HepG2 (cell line): ENCODE data around the gene NUBPL. TPM values are rescaled to one million over a fixed set of nuclear protein-coding genes. Genes with fewer than 3 reads are reported as not detected.

Experiments
- ATAC-seq: fragments of 200-7000 bp; cut with Tn5 transposase; 3 replicates; pipeline ENCODE4 v1.9.1; 2020; ENCODE audit warnings: mild to moderate bottlenecking, moderate library complexity
- BruUV-seq: library from RNA; stranded (reverse); fragments of 400-500 nt; replicated peaks from 2 replicates; lab custom pipeline; 2021; lab: Mats Ljungman, UMichigan
- CTCF ChIA-PET: fragments of 300-600 bp; formaldehyde crosslinking; extraction: SDS; loops from one replicate; lab custom pipeline; 2021; ENCODE audit warnings: low total read pairs, inconsistent platforms, low intra/inter-chr PET ratio; lab: Yijun Ruan, JAX
- POLR2A ChIA-PET: fragments of 350-600 bp; sonication (Branson Sonifier 250); formaldehyde crosslinking; loops from one replicate; lab custom pipeline; 2020; ENCODE audit warnings: antibody characterized with exemption, inconsistent platforms; lab: Yijun Ruan, JAX
- DNase-seq: peaks from one replicate; pipeline ENCODE4 v3.0.0-alpha.2; 2015; ENCODE audit warnings: low spot score
- FAIRE-seq: peaks from 3 replicates; lab custom pipeline; 2011; peaks lifted over from hg19 to GRCh38; lab: Jason Lieb, UNC
- H2AFZ ChIP-seq: one replicate; pipeline ENCODE4 v1.6.1; 2011; ENCODE audit warnings: low read length, inconsistent platforms
- H3K27ac ChIP-seq: fragments of 300-600 bp; 3 replicates; pipeline ENCODE4 v1.8.0; 2011; ENCODE audit warnings: mixed run types, mild to moderate bottlenecking, mixed read lengths, low read length, inconsistent platforms; ENCODE audit not compliant: insufficient read depth; ENCODE audit errors: extremely low read length
- H3K27me3 ChIP-seq, 2 experiments: fragments of 200-600 bp in 1 of 2; 2 replicates in 1 of 2; 3 replicates in 1 of 2; pipeline versions ENCODE4 v1.6.0 to v1.8.0; 2011; ENCODE audit warnings: low read length in 2 of 2, mild to moderate bottlenecking in 2 of 2, moderate library complexity in 2 of 2, inconsistent platforms in 1 of 2; ENCODE audit not compliant: insufficient read depth in 2 of 2, control insufficient read depth in 1 of 2
- H3K36me3 ChIP-seq, 2 experiments: fragments of 200-600 bp in 1 of 2; replicated peaks in 1 of 2; 2 replicates in 1 of 2; 3 replicates in 1 of 2; pipeline versions ENCODE4 v1.5.1 to v1.8.0; 2011; ENCODE audit warnings: low read length in 2 of 2, inconsistent platforms in 1 of 2; ENCODE audit not compliant: insufficient read depth in 2 of 2, control insufficient read depth in 1 of 2
- H3K4me1 ChIP-seq: 2 replicates; pipeline ENCODE4 v1.5.1; 2012; ENCODE audit warnings: low read length, inconsistent platforms; ENCODE audit not compliant: insufficient read depth
- H3K4me2 ChIP-seq: 2 replicates; pipeline ENCODE4 v1.6.0; 2011; ENCODE audit warnings: low read depth, low read length, inconsistent platforms
- H3K4me3 ChIP-seq, 3 experiments: fragments of 200-600 bp in 1 of 3; sonication (generic), shearing (Covaris generic) in 1 of 3; replicated peaks in 1 of 3; 2 replicates each; pipeline ENCODE4 v1.5.1; 2011 to 2016; ENCODE audit warnings: low read length in 3 of 3, inconsistent platforms in 2 of 3, low read depth in 2 of 3, mild to moderate bottlenecking in 2 of 3, control low read depth in 1 of 3, mixed read lengths in 1 of 3; ENCODE audit not compliant: insufficient read depth in 1 of 3
- H3K79me2 ChIP-seq: one replicate; pipeline ENCODE4 v1.6.1; 2011; ENCODE audit warnings: low read length, inconsistent platforms; ENCODE audit not compliant: insufficient read depth
- H3K9ac ChIP-seq: 2 replicates; pipeline ENCODE4 v1.6.0; 2011; ENCODE audit warnings: mild to moderate bottlenecking, low read depth, low read length, inconsistent platforms; ENCODE audit not compliant: insufficient read depth
- H3K9me3 ChIP-seq: 2 replicates; pipeline ENCODE4 v1.5.1; 2012; ENCODE audit warnings: mild to moderate bottlenecking, low read length
- H4K20me1 ChIP-seq: 2 replicates; pipeline ENCODE4 v1.6.0; 2011; ENCODE audit warnings: inconsistent platforms, mild to moderate bottlenecking, low read length, moderate library complexity; ENCODE audit not compliant: insufficient read depth
- ARHGAP35 ChIP-seq: sonication (generic); formaldehyde crosslinking; IDR thresholded peaks from 2 replicates; pipeline ENCODE4 v1.9.0; 2022; ENCODE audit warnings: mild to moderate bottlenecking, inconsistent platforms, moderate library complexity, missing genetic modification reagents, borderline replicate concordance
- EED ChIP-seq: sonication (generic); formaldehyde crosslinking; IDR thresholded peaks from 2 replicates; pipeline ENCODE4 v1.5.0; 2020; ENCODE audit warnings: mild to moderate bottlenecking, missing genetic modification reagents
- ISX ChIP-seq: sonication (generic); formaldehyde crosslinking; conservative IDR thresholded peaks from 2 replicates; pipeline ENCODE4 v1.5.0; 2020; ENCODE audit warnings: missing genetic modification reagents
- ZFY ChIP-seq: sonication (generic); formaldehyde crosslinking; IDR thresholded peaks from 2 replicates; pipeline ENCODE4 v1.4.0; 2020; ENCODE audit warnings: missing genetic modification reagents
- ZMAT5 ChIP-seq: sonication (generic); formaldehyde crosslinking; IDR thresholded peaks from 2 replicates; pipeline ENCODE4 v1.5.0; 2020; ENCODE audit warnings: mild to moderate bottlenecking, low read depth, missing genetic modification reagents, borderline replicate concordance
- ZNF17 ChIP-seq: sonication (generic); formaldehyde crosslinking; IDR thresholded peaks from 2 replicates; pipeline ENCODE4 v1.5.0; 2020; ENCODE audit warnings: mild to moderate bottlenecking, missing genetic modification reagents
- WGBS: methylation state at CpG from one replicate; pipeline ENCODE4 v1.1.6; 2017; ENCODE audit warnings: low lambda C conversion rate; 5-methylcytosine and 5-hydroxymethylcytosine counted together
- in situ Hi-C: cut with HindIII; loops from 2 replicates; pipeline ENCODE4 v1.10.0; 2017; ENCODE audit warnings: low pct_unique_long_range_greater_than_20kb; ENCODE audit not compliant: extremely low pct_ligation_motif_present
- intact Hi-C: fragments of 100-400 bp; cut with micrococcal nuclease; formaldehyde crosslinking; loops from one replicate; pipeline ENCODE4 v1.10.0; 2022; ENCODE audit not compliant: unreplicated experiment
- polyA plus RNA-seq, 8 experiments: library from polyadenylated mRNA; depleted of rRNA in 3 of 8; stranded (reverse) in 7 of 8; unstranded in 1 of 8; fragments of >200 nt; fragmentation: Illumina TruSeq in 4 of 8; extraction: Trizol in 4 of 8; gene quantifications; 2 replicates each; pipeline versions ENCODE4 v1.2.1 to v1.2.3, GENCODE V29; 2011 to 2016; ENCODE audit warnings: low read depth in 4 of 8, missing spikeins in 1 of 8, mixed read lengths in 1 of 8; ENCODE audit not compliant: insufficient read depth in 1 of 8
- total RNA-seq, 5 experiments: library from RNA; depleted of rRNA; stranded (reverse); fragments of >200 nt; fragmentation: Illumina TruSeq; extraction: Trizol; gene quantifications; 2 replicates each; pipeline ENCODE4 v1.2.3, GENCODE V29; 2016; ENCODE audit warnings: low read depth in 1 of 5
- TF ChIP-seq, protein P1 (sequence below): IDR thresholded peaks from 2 replicates; pipeline ENCODE4 v1.6.1; 2016; ENCODE audit warnings: low read depth, borderline replicate concordance

NUBPL gene
- total and polyA plus RNA-seq, 2 of the 13 experiments (the other 11 are each of a cell fraction or from before 2014, with no cell fraction given): 21.3 to 44.1 TPM

DNA sequence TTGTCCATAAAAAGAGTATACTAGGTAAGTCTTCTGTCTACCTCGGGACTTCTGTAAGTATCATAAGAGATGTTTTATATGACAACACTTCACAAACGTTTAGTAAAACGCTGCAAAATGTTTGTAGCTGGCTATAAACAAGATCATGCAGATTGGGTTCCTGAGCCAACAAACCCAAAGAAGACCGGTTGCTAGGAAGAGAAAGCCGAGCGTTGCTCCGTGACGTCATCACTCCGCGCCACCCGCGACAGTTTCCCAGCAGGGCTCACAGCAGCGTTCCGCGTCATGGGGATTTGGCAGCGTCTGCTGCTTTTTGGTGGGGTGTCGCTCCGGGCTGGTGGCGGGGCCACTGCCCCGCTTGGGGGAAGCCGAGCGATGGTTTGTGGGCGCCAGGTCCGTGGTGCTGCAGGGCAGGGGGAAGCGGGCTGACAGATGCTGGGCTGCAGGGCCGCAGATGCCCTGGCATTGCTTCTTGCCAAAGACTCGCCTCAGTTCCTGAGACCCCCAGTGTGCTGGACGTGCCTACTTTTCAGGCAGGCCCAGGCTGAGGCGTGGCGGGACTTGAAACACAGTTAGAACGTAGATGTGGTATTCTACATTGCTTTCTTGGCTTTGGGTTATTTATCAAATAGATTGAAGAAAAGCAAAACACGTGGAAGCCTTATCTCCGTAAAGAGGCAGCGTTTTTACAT lies at the start of gene NUBPL (continued):
- TF ChIP-seq, protein P1, sequence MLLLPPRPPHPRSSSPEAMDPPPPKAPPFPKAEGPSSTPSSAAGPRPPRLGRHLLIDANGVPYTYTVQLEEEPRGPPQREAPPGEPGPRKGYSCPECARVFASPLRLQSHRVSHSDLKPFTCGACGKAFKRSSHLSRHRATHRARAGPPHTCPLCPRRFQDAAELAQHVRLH (CRISPR knock-in tag): peak; percentile 96
- TF ChIP-seq ISX (CRISPR knock-in tag): 0 out of 2 replicates have a peak, but pooled peaks have one; percentile 65
- TF ChIP-seq ZMAT5 (CRISPR knock-in tag): no peak
- peak; percentile 99; the same call in 1 of the 2 replicates for TF ChIP-seq EED (CRISPR knock-in tag)
- TF ChIP-seq, all 625 proteins: peak for 427

DNA sequence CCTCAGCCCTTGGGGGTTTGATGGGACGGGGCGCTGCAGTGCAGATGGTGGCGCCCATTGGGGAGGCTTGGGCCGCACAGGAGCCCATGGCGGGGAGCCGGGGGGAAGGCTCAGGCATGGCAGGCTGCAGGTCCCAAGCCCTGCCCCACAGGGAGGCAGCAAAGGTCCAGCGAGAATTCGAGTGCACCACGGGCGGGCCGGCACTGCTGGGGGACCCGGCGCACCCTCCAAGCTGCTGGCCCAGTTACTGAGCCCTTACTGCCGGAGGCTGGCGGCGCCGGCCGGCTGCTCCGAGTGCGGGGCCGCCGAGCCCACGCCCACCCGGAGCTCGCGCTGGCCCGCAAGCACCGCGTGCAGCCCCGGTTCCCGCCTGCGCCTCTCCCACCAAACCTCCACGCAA lies 34.1 kb upstream of the NUBPL start:
- in situ Hi-C loops (no loop called here), intact Hi-C loops (no loop called here)
- no peaks in the 10 kb centered on the region for H3K79me2 ChIP-seq
- no peak overlapping the region for H3K27ac ChIP-seq
- FAIRE-seq: no peak
- ChIA-PET CTCF (no interaction called here), POLR2A (no interaction called here)
- no peaks in the 10 kb centered on the region for H3K27me3 ChIP-seq
- H3K36me3 ChIP-seq: no peaks in the 10 kb centered on the region
- no peak; the same call in 2 of the 3 replicates for ATAC-seq
- BruUV-seq: no TSS peak
- no peaks in the 10 kb centered on the region for H4K20me1 ChIP-seq
- no peaks in the 10 kb centered on the region for H3K9me3 ChIP-seq
- H3K4me2 ChIP-seq: no peak overlapping the region
- no peak overlapping the region for H2AFZ ChIP-seq
- WGBS: 88% methylated on average over 32 of the region's 33 CpGs
- no peak for DNase-seq
- peaks cover 16% of the 10 kb centered on the region for H3K4me1 ChIP-seq
- no peak overlapping the region for H3K4me3 ChIP-seq
- no peak overlapping the region for H3K9ac ChIP-seq
- TF ChIP-seq ZNF17 (CRISPR knock-in tag) (no peak), ARHGAP35 (CRISPR knock-in tag) (no peak), ZFY (CRISPR knock-in tag) (no peak)
- TF ChIP-seq, all 625 proteins: peak for 0
